PC-3 (cell line): ENCODE measurements around the gene GRIP1. TPM values are rescaled to one million over a fixed set of nuclear protein-coding genes. Genes with fewer than 3 reads are reported as not detected.

Experiments
- ATAC-seq: fragments of 200-7000 bp; cut with Tn5 transposase; 2 replicates; pipeline ENCODE4 v1.9.1; 2020; ENCODE audit warnings: mild to moderate bottlenecking, moderate library complexity
- BruUV-seq: library from RNA; stranded (reverse); fragments of 400-500 nt; replicated peaks from 2 replicates; lab custom pipeline; 2021; lab: Mats Ljungman, UMichigan
- CTCF ChIA-PET: fragments of 300-600 bp; sonication (Branson Sonifier 250); formaldehyde crosslinking; loops from one replicate; lab custom pipeline; 2022; ENCODE audit warnings: antibody characterized with exemption; lab: Charles Lee
- POLR2A ChIA-PET: fragments of 300-600 bp; sonication (Branson Sonifier 250); formaldehyde crosslinking; loops from one replicate; lab custom pipeline; 2022; ENCODE audit warnings: antibody characterized with exemption; ENCODE audit not compliant: unreplicated experiment; lab: Charles Lee
- DNase-seq: peaks from one replicate; pipeline ENCODE4 v3.0.0-alpha.2; 2015
- H2AFZ ChIP-seq: fragments of 300-600 bp; sonication (generic); 2 replicates; pipeline ENCODE4 v1.6.0; 2016; ENCODE audit warnings: antibody characterized with exemption, low read length
- H3F3A ChIP-seq: fragments of 300-600 bp; sonication (generic); one replicate; pipeline ENCODE4 v1.6.0; 2017; ENCODE audit warnings: antibody characterized with exemption, low read length, control low read depth, mild to moderate bottlenecking; ENCODE audit not compliant: unreplicated experiment
- H3K27ac ChIP-seq: fragments of 300-600 bp; sonication (generic); 2 replicates; pipeline ENCODE4 v1.5.1; 2016; ENCODE audit warnings: mild to moderate bottlenecking, low read length
- H3K27me3 ChIP-seq: fragments of 300-600 bp; sonication (generic); 2 replicates; pipeline ENCODE4 v1.6.1; 2016; ENCODE audit warnings: low read length, mixed read lengths
- H3K36me3 ChIP-seq: fragments of 300-600 bp; sonication (generic); 2 replicates; pipeline ENCODE4 v1.6.1; 2016; ENCODE audit warnings: low read depth, mixed run types, low read length, mixed read lengths
- H3K4me1 ChIP-seq: fragments of 300-600 bp; sonication (generic); 2 replicates; pipeline ENCODE4 v1.5.1; 2016; ENCODE audit warnings: low read length; ENCODE audit not compliant: insufficient read depth
- H3K4me2 ChIP-seq: fragments of 300-600 bp; sonication (generic); 2 replicates; pipeline ENCODE4 v1.6.0; 2016; ENCODE audit warnings: low read length
- H3K4me3 ChIP-seq: fragments of 300-600 bp; sonication (generic); 2 replicates; pipeline ENCODE4 v1.5.1; 2016; ENCODE audit warnings: mild to moderate bottlenecking, low read length, mixed read lengths
- H3K79me2 ChIP-seq: fragments of 300-600 bp; sonication (generic); 2 replicates; pipeline ENCODE4 v1.6.1; 2017; ENCODE audit warnings: low read length, mixed read lengths
- H3K9ac ChIP-seq: fragments of 300-600 bp; sonication (generic); 2 replicates; pipeline ENCODE4 v1.6.0; 2016; ENCODE audit warnings: mild to moderate bottlenecking, low read length
- H3K9me2 ChIP-seq: fragments of 300-600 bp; sonication (generic); replicated peaks from 2 replicates; pipeline ENCODE4 v1.6.1; 2016; ENCODE audit warnings: mixed run types, low read length, mixed read lengths
- H3K9me3 ChIP-seq: fragments of 300-600 bp; sonication (generic); 2 replicates; pipeline ENCODE4 v1.6.1; 2016; ENCODE audit warnings: low read length, mixed read lengths
- H4K20me1 ChIP-seq: fragments of 300-600 bp; sonication (generic); 2 replicates; pipeline ENCODE4 v1.6.1; 2016; ENCODE audit warnings: low read length, mixed read lengths
- EZH2 ChIP-seq: fragments of 300-600 bp; sonication (generic); IDR thresholded peaks from one replicate; pipeline ENCODE4 v1.6.1; 2017; ENCODE audit warnings: antibody characterized with exemption, mild to moderate bottlenecking, low read length; ENCODE audit not compliant: unreplicated experiment
- EZH2phosphoT487 ChIP-seq: fragments of 300-600 bp; sonication (generic); IDR thresholded peaks from 2 replicates; pipeline ENCODE4 v1.6.1; 2018; ENCODE audit warnings: mild to moderate bottlenecking, antibody characterized with exemption, low read length, borderline replicate concordance
- intact Hi-C: fragments of 100-400 bp; cut with micrococcal nuclease; formaldehyde crosslinking; loops from 2 replicates; pipeline ENCODE4 v1.9.0; 2023
- total RNA-seq: library from RNA; depleted of rRNA; stranded (reverse); fragments of >200 nt; gene quantifications from 2 replicates; pipeline ENCODE4 v1.2.3, GENCODE V29; 2014
- TF ChIP-seq, protein P1 (sequence below): fragments of 300-600 bp; sonication (generic); conservative IDR thresholded peaks from 2 replicates; pipeline ENCODE4 v1.5.1; 2017; ENCODE audit warnings: antibody characterized with exemption, low read depth, mild to moderate bottlenecking, low read length

GRIP1 gene
- total RNA-seq, 1 experiment from 2014 or later = 2.0 TPM

DNA sequence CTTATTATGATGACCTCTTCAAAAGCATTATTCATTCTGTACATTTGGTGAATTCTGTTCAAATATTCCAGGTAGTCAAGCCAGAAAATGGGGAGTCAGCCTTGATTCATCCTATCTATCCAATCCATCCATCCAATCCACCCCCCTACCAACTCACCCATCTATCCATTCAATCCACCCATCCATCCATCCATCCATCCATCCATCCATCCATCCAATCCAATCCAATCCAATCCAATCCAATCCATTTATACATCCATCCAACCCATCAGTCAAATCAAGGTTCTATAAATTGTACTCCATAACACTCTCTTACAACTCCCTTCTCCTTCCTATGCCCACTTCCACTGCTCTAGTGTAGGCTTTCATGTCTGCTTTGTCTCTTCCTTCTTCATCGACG is 35.8 kb upstream of the GRIP1 start:
- no peak overlapping the region for H2AFZ ChIP-seq
- H3K9ac ChIP-seq = no peak overlapping the region
- TF ChIP-seq EZH2phosphoT487 (no peak), EZH2 (no peak)
- TF ChIP-seq, protein P1, sequence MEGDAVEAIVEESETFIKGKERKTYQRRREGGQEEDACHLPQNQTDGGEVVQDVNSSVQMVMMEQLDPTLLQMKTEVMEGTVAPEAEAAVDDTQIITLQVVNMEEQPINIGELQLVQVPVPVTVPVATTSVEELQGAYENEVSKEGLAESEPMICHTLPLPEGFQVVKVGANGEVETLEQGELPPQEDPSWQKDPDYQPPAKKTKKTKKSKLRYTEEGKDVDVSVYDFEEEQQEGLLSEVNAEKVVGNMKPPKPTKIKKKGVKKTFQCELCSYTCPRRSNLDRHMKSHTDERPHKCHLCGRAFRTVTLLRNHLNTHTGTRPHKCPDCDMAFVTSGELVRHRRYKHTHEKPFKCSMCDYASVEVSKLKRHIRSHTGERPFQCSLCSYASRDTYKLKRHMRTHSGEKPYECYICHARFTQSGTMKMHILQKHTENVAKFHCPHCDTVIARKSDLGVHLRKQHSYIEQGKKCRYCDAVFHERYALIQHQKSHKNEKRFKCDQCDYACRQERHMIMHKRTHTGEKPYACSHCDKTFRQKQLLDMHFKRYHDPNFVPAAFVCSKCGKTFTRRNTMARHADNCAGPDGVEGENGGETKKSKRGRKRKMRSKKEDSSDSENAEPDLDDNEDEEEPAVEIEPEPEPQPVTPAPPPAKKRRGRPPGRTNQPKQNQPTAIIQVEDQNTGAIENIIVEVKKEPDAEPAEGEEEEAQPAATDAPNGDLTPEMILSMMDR = no peak
- no peaks in the 10 kb centered on the region for H4K20me1 ChIP-seq
- no peak for DNase-seq
- H3F3A ChIP-seq = no peaks in the 10 kb centered on the region
- no peak for ATAC-seq
- H3K4me3 ChIP-seq = no peak overlapping the region
- H3K36me3 ChIP-seq = no peaks in the 10 kb centered on the region
- no TSS peak for BruUV-seq
- ChIA-PET POLR2A (no interaction called here), CTCF (no interaction called here)
- no peaks in the 10 kb centered on the region for H3K9me2 ChIP-seq
- no peak overlapping the region for H3K4me2 ChIP-seq
- no peaks in the 10 kb centered on the region for H3K79me2 ChIP-seq
- no peak overlapping the region for H3K27ac ChIP-seq
- peaks cover 12% of the 10 kb centered on the region; the same call in 1 of the 2 replicates for H3K27me3 ChIP-seq
- H3K9me3 ChIP-seq = no peaks in the 10 kb centered on the region
- intact Hi-C loops = loop anchor here (10.0 kb wide), 1 partner anchor 510 kb away; no protein-coding TSS in a partner anchor
- H3K4me1 ChIP-seq = no peaks in the 10 kb centered on the region

DNA sequence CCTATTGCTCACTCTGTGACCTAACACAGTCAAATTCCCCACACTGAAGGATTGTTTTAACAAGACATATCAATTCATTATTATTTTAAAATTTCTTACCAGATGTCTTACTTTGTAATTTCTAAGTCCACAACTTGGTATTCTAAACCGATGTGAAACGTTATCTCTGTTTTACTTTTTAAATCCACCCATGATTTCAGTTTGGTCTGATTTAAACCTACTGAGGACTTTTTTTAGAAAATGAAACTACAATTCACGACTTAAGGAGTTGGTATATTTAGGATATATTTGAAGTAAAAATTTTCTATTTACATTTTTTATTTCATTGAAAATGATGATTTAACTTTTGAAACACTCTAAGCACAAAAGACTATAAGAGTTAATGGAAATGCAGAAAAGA is 35.1 kb upstream of the GRIP1 start:
- no peak for TF ChIP-seq EZH2
- TF ChIP-seq, protein P1 = no peak
- TF ChIP-seq EZH2phosphoT487 = no peak
- H4K20me1 ChIP-seq = no peaks in the 10 kb centered on the region
- no TSS peak for BruUV-seq

DNA sequence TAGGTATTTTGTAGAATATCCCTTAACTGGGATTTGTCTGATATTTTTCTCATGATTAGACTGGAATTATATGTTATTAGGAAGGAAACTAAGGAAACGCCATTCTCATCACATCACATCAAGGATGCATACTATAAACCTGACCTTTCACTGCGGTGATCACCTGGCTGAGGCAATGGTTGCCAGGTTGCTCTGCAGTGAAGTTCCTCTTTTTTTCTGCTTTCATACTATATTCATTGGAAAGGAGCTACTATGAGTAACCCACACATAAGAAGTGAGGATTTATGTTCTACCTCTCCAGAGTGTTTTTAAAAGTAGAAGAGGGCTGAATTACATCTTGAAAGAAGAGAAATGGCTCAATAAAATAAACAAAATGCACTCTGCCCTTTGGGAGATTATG is 31.0 kb upstream of the GRIP1 start:
- DNase-seq (no peak), ATAC-seq (no peak)
- intact Hi-C loops = loop anchor here (5.0 to 10.0 kb wide), 2 partner anchors 438 to 515 kb away; no protein-coding TSS in a partner anchor
- TF ChIP-seq, protein P1 = no peak
- TF ChIP-seq EZH2 (no peak), EZH2phosphoT487 (no peak)
- Histone ChIP-seq H2AFZ (no peak overlapping the region), H3K36me3 (no peaks in the 10 kb centered on the region), H3K9me2 (no peaks in the 10 kb centered on the region), H3K9me3 (no peaks in the 10 kb centered on the region), H3K4me1 (no peaks in the 10 kb centered on the region), H3K9ac (no peak overlapping the region), H3K79me2 (no peaks in the 10 kb centered on the region), H3K4me2 (no peak overlapping the region), H3K27ac (no peak overlapping the region), H4K20me1 (no peaks in the 10 kb centered on the region), H3K27me3 (peaks cover 12% of the 10 kb centered on the region; the same call in 1 of the 2 replicates), H3K4me3 (no peak overlapping the region), H3F3A (no peaks in the 10 kb centered on the region)
- no TSS peak for BruUV-seq
- CTCF ChIA-PET = interaction anchor here (0.6 kb wide), 1 partner anchor 32 kb away, joined by 3 read pairs; no protein-coding TSS in a partner anchor
- POLR2A ChIA-PET = no interaction called here

More for the DNA sequence above, 35.1 kb upstream of the GRIP1 start:
- DNase-seq (no peak), ATAC-seq (no peak)
- Histone ChIP-seq H3K4me3 (no peak overlapping the region), H3K9me3 (no peaks in the 10 kb centered on the region), H2AFZ (no peak overlapping the region), H3K36me3 (no peaks in the 10 kb centered on the region), H3K27me3 (peaks cover 12% of the 10 kb centered on the region; the same call in 1 of the 2 replicates), H3K4me1 (no peaks in the 10 kb centered on the region), H3K4me2 (no peak overlapping the region), H3K9ac (no peak overlapping the region), H3F3A (no peaks in the 10 kb centered on the region), H3K27ac (no peak overlapping the region), H3K9me2 (no peaks in the 10 kb centered on the region), H3K79me2 (no peaks in the 10 kb centered on the region)
- ChIA-PET CTCF (no interaction called here), POLR2A (interaction anchor here (0.6 kb wide), 1 partner anchor 15 kb away, joined by 3 read pairs; no protein-coding TSS in a partner anchor)
- intact Hi-C loops = loop anchor here (10.0 kb wide), 1 partner anchor 511 kb away; no protein-coding TSS in a partner anchor
